ENCODE results near the gene FREM1.

DNA sequence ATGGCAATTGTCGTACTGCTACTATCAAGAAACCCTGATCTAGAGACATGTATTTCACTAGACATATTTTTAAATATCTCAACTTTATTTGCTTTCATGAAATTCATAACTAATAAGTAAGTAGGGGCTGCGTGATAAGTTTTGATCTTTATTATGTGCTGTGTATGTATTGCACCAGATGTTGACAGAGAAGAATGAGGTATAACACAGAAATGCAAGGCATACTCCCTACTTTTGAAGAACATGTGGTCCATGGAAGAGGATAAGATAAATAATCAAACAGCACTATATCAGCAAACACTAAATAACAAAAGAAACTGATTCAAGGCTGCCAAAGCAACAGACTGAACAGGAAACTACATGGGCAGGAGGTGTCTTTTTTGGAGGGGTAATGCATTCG is 60.9 kb downstream of the FREM1 start:
- TF ChIP-seq POLR2AphosphoS5 (IDR thresholded peaks at IDR 0.05): no peak
- TF ChIP-seq, protein P1, sequence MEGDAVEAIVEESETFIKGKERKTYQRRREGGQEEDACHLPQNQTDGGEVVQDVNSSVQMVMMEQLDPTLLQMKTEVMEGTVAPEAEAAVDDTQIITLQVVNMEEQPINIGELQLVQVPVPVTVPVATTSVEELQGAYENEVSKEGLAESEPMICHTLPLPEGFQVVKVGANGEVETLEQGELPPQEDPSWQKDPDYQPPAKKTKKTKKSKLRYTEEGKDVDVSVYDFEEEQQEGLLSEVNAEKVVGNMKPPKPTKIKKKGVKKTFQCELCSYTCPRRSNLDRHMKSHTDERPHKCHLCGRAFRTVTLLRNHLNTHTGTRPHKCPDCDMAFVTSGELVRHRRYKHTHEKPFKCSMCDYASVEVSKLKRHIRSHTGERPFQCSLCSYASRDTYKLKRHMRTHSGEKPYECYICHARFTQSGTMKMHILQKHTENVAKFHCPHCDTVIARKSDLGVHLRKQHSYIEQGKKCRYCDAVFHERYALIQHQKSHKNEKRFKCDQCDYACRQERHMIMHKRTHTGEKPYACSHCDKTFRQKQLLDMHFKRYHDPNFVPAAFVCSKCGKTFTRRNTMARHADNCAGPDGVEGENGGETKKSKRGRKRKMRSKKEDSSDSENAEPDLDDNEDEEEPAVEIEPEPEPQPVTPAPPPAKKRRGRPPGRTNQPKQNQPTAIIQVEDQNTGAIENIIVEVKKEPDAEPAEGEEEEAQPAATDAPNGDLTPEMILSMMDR (IDR thresholded peaks at IDR 0.05 in 8 of 11, conservative IDR thresholded peaks at IDR 0.05 in 3 of 11): no peak
- TF ChIP-seq POLR2A (IDR thresholded peaks at IDR 0.05): no peak

Data from spleen (tissue), 7 donors.